Measurements from ENCODE around the gene TTC16.

DNA sequence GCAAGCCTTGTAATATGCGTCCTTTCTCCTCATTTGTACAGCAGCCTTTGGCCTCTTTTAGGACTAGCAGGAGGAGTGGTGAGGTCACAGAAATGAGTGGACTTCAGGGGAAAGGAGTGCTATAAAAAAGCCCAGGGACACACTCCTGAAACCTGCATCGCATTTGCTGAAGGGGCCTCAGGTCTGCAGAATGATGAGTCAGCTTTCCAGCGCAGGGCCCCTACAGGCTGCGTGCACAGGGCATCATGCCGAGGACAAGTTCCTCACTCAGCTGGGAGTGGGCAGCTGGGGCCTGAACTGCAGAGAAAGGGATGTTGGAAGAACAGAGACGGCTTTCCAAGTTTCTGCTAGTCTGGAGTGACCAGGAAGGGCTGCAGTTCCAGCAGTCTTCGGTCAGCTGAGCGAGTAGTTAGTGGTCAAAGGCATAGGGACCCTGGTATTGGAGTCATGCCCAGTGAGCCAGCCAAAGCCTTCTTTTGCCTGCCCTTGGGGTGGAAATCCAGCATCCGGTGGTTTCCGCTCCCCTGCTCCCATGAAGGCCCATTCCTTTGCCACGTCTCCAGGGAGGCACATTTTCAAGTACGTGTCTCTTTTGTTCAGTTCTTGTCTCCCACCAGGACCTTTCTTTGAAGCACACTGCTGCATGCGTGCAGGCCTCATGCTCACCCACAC, 26.4 kb upstream of the TTC16 start:
- TF ChIP-seq GATA3 (IDR thresholded peaks at IDR 0.05; ENCODE audit: low read depth, low read length) (no peak), GATA2 (IDR thresholded peaks at IDR 0.05; ENCODE audit: low read depth, low read length) (no peak)
